NCI-H2171 (cell line): ENCODE measurements around the gene MRTFA.
"Not testable (repeated sequence)": the region's sequence is repeated elsewhere in the genome, so short reads cannot be mapped to it uniquely, and the experiment has no call there.

ENCODE experiments used
- DNase-seq: peaks from one replicate; lab custom pipeline; 2025; lab: John Stamatoyannopoulos, UW

The MRTFA gene

GRCh38 chr22:40627612-40628011 lies 8.9 kb downstream of the MRTFA start:
- DNase-seq = no peak

GRCh38 chr22:40626851-40627250 lies 9.7 kb downstream of the MRTFA start:
- no peak for DNase-seq

- not testable (repeated sequence) for DNase-seq
Observed at GRCh38 chr22:40625794-40626193, 10.7 kb downstream of the MRTFA start.

DNA sequence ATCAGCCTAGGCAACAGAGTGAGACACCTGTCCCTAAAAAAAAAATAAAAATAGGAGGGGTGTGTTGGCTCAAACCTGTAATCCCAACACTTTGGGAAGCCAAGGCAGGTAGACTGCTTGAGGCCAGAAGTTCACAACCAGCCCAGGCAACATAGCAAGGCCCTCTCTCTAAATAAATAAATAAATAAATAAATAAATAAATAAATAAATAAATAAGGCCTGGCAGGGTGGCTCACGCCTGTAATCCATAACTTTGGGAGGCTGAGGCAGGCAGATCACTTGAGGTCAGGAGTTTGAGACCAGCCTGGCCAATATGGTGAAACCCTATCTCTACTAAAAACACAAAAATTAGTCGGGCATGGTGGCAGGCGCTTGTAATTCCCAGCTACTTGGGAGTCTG lies 11.2 kb downstream of the MRTFA start:
- DNase-seq = not testable (repeated sequence)

GRCh38 chr22:40624770-40625169 lies 11.7 kb downstream of the MRTFA start:
- DNase-seq = no peak

- no peak for DNase-seq
Observed at GRCh38 chr22:40621309-40622151, 15.0 kb downstream of the MRTFA start.

DNA sequence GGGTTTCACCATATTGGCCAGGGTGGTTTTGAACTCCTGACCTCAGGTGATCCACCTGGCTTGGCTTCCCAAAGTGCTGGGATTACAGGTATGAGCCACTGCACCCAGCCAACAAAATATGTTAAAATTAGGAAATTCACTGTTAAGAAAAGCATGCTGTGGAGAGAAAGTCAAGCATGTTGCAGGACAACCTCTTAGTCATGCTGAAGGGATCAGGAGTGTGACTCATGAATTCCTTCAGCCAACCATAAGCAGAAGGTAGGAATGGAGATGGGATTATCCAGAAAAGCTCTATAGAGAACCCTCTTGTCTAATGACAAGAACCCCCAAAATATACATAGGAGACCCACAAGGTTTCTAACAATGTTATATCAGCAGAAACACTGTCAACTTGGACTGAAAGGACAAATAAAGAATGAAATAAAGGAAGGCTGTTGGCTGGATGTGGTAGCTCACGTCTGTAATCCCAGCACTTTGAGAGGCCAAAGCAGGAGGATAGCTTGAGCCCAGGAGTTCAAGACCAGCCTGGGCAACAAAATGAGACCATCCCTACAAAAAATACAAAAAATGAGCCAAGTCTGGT lies 16.0 kb downstream of the MRTFA start:
- no peak for DNase-seq

GRCh38 chr22:40618400-40618799 lies 18.1 kb downstream of the MRTFA start:
- no peak for DNase-seq

DNA sequence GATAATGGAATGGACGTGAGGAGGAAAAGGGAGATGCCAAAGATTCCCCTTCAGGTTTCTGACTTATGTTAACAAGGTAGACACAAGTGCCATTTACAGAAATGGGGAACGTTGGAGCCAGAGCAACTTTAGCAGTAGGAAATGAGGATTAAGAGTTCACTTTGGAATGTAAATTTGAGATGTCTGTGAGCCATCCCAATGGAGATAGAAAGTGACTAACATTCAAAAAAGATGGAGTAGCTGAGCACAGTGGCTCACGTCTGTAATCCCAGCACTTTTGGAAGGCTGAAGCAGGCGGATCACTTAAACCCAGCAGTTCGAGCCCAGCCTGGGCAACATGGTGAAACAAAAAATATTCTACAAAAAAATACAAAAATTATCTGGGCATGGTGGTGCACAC lies 19.9 kb downstream of the MRTFA start:
- DNase-seq = no peak

- no peak for DNase-seq
Observed at GRCh38 chr22:40613067-40613466, 23.5 kb downstream of the MRTFA start.

DNA sequence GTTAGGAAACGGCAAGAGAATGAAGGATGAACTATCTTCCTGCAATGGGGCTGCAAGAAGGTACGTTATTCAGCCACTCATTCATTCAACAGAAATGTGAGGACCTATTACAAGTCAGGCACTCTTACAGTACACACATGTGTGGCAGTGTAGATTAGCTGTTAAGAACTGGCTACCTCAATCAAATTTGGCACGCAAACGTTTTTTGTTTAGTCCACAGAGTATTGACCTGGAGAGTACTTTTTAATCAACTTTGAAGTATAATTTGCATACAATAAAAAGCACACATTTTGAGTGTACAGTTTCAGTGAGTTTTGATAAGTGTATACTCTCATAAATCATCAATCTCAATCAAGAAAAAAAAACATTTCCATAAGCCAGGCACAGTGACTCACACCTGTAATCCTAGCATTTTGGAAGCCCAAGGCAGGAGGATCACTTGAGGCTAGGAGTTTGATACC lies 24.2 kb downstream of the MRTFA start:
- DNase-seq = no peak

DNA sequence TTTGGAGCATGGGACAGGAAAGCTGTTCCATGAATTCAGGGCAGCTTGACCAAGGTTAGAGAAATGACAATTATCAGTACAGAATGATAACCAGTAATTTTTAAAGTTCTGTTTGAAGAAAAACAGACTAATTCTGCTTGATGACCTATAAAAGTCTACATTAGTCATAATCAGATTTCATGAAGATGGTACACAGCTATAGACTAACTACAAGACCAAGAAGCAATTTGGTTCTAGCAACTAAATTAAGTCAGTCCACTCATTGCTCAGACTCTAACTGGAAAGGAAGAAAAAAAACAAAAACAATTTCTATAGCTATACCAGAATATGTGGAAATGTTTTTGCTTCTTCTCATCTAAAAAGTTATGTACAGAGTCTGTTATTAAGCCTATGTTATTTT lies 24.9 kb downstream of the MRTFA start:
- no peak for DNase-seq

DNA sequence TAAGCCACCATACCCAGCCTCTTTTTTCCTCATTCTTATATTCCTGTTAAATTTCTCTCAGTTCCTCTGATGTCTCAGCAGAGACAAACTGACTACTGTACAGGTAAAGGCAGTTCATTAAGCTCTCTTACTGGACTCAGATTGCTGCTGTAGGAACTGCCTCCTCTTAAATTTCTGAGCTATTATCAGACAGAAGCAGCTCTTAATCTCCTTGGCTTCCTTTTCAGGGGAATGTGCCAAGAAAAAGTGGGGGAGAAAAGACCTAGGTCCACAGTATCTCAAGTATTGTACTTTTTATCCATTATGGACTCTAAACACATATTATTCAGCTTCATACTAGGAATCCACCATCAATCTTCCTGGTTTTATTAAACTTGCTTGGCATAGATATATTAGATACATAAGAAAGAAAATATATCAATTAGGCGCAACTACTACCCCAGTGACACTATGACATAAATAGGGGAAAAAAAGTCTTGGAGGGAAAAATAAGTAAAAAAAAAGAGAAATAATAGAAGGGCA lies 26.1 kb downstream of the MRTFA start:
- DNase-seq = no peak

DNA sequence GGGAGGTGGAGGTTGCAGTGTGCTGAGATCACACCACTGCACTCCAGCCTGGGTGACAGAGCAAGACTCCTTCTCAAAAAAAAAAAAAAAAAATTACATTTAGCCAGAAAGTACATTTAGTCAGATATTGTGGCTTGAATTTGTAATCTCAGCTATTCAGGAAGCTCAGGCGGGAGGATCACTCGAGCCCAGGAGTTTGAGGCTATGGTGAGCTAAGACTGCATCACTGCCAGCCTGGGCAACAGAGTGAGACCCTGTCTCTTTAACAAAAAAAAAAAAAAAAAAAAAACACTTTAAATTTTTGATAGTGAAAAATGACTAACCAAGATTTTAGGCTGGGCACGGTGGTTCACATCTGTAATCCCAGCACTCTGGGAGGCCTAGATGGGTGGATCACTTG lies 27.3 kb downstream of the MRTFA start:
- DNase-seq = no peak

DNA sequence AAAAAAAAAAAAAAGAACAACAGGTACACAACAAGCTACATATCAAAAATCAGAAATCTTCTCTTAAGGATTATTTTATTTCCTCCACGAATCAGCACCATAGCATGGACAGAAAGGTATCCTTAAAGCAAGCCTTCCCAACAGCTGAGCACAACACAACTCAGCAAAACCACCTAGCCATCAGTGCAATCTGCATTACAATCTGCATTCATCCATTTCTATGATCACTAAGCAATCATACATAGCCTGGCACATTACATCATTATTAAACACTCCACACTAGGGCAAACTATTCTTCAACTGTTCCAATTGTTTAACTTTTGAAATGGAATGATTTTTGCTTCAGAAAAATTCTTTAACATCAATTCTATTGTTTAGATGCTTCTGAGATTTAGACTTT lies 29.0 kb downstream of the MRTFA start:
- no peak for DNase-seq

DNA sequence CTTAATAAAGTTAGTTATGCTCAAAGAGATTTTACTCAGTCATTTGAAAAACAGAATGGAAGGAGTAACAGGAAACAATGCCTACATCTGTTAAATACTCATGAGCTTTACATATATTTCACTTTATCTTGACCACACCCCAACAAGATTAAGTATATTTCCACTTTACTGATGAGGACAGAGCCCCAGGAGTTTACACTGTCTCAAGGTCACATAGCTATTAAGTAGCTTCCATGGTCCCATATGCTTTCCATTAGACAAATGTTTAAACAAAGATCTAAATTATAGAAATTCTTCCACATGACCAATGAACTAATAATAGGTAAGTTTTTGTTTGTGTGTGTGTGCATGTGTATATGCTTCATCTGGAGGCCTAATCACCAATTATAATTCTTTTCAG lies 30.2 kb downstream of the MRTFA start:
- no peak for DNase-seq

DNA sequence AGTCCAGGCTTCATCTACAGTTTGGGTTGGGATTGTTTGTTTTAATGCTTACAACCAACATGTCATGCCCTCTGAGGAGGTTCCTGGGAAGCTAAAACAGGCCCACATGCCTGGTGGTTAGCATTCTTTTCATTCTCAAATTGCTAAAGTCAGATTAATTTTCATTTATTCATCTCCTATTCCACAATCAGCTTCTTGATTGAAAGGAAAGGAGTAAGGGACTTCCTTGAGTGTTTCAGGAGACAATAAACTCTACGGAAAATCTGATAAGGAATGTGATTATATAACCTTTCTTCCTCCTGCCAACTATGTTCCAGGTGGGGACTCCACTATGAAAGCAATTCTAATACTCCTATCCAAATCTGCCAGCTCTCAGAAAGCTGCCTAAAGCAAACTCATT lies 30.8 kb downstream of the MRTFA start:
- DNase-seq = no peak

DNA sequence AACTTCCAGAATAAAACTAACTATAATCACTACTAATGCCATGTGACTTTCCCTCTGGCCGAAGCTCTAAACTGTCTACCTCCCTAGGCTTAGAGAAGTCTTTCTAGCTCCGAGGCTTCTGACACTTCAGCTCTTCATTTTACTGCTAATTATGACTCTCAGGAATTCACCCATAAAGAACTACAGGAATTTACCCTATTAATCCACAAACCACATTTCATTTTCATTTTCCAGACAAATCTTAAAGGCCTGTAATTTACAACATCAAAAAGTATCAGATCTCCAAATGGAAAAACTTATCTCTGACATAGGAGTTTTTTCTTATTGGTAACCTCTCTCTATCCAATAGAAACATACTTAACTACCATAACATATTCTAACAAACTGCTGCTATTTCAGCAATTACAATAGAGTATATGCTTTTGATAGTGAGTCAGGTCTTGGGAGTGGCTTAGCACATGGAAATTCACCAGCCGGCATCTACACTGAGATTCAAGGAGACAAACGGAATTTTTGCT lies 33.4 kb downstream of the MRTFA start:
- DNase-seq = no peak

DNA sequence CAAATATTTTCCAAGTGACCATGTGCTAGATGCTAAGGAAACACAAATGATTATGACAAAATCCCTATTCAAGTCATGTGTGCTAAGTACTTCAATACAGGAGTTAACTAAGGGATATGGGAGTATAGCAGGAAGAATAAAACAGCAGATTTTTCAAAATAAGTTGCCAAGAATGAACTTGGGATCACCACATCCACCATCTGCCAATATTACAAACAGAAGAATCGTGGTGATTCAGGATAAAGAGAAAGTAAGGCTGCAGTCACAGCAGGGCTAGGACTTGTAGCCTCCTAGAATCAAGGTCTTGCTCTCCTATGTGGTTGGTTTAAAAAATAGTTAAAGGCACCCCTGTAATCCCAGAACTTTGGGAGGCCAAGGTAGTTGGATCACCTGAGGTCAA lies 34.3 kb downstream of the MRTFA start:
- no peak for DNase-seq

DNA sequence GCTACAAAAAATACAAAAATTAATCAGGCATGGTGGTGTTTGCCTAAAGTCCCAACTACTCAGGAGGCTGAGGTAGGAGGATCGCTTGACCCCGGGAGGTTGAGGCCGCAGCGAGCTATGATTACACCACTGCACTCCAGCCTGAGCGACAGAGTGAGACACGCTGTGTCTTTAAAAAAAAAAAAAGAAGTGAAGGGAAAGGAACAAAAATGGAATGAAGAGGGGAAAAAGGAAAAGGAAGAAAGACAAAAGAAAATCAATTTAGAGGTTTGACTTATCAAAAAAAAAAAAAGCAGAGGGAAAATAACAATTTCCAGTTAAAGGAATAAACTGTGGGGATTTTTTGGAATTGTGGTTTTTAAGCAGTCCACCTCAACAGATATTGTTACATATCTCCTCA lies 36.8 kb downstream of the MRTFA start:
- DNase-seq = no peak

DNA sequence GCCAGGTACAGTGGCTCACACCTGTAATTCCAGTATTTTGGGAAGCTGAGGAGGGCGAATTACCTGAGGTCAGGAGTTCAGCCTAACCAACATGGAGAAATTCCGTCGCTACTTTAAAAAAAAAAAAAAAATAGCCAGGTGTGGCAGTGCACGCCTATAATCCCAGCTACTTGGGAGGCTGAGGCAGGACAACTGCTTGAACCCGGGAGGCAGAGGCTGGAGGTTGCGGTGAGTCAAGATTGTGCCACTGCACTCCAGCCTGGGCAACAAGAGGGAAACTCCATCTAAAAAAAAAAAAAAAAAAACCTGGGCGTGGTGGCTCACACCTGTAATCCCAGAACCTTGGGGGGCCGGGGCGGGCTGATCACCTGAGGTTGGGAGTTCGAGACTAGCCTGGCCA lies 37.8 kb downstream of the MRTFA start:
- DNase-seq = not testable (repeated sequence)

DNA sequence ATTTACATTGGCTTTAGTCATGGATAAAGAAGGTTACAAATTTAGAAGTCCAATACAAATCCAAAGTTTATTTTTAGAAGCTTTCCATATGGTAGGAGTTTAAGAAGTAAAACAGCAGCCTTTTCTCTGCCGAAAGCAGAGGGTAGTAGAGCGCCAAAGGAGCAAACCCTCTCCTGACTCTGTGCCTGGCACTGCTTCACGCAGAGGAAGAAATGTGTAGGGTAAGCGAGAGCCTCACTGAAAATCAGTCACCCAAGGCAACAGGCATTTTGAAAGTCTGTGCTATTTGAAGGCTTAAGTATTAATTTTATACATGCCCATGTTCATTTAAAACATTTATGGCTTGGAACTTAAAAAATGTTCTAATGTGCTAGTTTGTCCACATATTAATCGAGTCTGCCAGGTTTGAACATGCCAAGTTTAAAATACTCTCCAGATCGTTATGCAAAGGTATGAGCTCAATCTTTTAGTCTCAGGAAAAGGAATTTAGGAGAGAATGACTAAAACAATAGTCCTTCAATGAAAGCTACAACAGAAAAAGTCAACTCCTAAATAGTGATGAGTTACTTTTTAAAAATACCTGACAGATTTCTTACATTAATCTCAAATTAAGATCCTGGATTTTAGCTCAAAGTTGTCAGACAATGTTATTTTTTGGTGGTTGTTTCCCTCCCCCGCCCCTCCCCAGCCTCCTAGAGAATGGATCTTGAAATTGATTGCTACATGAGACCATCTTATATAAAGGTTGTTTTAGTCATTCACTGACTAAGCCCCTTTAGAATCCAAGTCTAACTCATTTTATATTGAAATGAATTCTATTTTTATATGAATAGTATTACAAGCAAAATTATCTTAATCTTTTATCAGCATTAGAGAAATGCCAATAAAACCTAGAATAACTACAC lies 38.7 kb downstream of the MRTFA start:
- DNase-seq = no peak
